Measurements from ENCODE around the gene RACGAP1.

DNA sequence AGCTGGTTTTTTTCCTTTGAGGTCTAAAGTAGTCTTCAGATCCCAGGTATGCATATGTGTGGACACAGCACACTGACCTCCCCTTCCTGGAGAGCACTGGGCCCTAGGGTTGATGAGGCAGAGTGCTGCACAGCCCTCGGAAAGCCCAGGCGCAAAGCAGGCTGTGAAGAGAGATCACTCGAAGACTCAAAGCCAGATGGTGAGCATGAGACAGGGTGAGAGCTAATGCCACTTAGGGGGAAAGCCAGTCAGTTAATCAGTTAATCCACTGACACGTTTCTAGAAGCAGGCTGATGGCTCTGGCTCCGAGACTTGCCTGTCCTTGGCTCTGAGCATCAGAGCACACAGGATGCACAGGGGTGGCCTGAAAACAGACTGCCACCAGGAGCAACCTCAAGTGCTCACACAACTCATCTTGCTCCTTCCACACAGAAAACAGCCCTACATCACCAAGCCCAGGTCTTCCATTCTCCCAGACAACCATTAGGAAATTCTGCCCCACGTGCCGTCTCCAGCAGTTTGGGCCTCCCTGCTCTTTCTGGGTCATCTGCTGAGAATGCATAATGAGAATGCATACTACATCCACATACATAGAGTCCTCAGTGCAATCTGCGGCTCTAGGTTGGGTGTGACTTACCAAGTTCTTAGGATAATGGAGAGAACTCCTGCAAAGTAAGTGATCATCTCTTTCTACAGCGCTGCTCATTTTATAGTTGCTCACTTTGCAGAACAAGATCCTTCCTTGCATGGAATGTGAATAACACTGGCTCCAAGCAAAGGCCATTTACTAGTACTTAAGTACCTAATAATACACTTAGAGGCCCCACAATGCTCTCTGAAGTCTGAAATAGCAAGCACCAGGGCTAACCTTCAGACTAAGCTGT lies 40.6 kb downstream of the RACGAP1 start:
- TF ChIP-seq EP300 (IDR thresholded peaks at IDR 0.05) (no peak), POLR2A (IDR thresholded peaks at IDR 0.05) (no peak), POLR2AphosphoS5 (IDR thresholded peaks at IDR 0.05) (no peak)
- TF ChIP-seq, protein P1, sequence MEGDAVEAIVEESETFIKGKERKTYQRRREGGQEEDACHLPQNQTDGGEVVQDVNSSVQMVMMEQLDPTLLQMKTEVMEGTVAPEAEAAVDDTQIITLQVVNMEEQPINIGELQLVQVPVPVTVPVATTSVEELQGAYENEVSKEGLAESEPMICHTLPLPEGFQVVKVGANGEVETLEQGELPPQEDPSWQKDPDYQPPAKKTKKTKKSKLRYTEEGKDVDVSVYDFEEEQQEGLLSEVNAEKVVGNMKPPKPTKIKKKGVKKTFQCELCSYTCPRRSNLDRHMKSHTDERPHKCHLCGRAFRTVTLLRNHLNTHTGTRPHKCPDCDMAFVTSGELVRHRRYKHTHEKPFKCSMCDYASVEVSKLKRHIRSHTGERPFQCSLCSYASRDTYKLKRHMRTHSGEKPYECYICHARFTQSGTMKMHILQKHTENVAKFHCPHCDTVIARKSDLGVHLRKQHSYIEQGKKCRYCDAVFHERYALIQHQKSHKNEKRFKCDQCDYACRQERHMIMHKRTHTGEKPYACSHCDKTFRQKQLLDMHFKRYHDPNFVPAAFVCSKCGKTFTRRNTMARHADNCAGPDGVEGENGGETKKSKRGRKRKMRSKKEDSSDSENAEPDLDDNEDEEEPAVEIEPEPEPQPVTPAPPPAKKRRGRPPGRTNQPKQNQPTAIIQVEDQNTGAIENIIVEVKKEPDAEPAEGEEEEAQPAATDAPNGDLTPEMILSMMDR (IDR thresholded peaks at IDR 0.05): no peak
